WTC11 (cell line): ENCODE data around the gene SHISAL1. TPM values are rescaled to one million over a fixed set of nuclear protein-coding genes. Genes with fewer than 3 reads are reported as not detected.

Source experiments
- ATAC-seq: fragments of 200-7000 bp; cut with Tn5 transposase; 2 replicates; pipeline ENCODE4 v1.10.0; 2021; ENCODE audit warnings: mild to moderate bottlenecking, moderate library complexity
- CTCF ChIA-PET: fragments of 300-600 bp; sonication (Branson Sonifier 250); formaldehyde crosslinking; loops from one replicate; lab custom pipeline; 2021; ENCODE audit warnings: antibody characterized with exemption; lab: Charles Lee
- POLR2A ChIA-PET: fragments of 350-600 bp; sonication (Branson Sonifier 250); formaldehyde crosslinking; loops from one replicate; lab custom pipeline; 2021; ENCODE audit warnings: antibody characterized with exemption; lab: Charles Lee
- DNase-seq: peaks from one replicate; pipeline ENCODE4 v3.0.0; 2021; ENCODE audit warnings: low spot score
- H3K27ac Mint-ChIP-seq: 2 replicates; pipeline ENCODE4 v1.8.0; 2021; ENCODE audit warnings: mixed read lengths
- H3K27me3 Mint-ChIP-seq: 2 replicates; pipeline ENCODE4 v1.8.0; 2021; ENCODE audit warnings: low read depth, mild to moderate bottlenecking, moderate library complexity, mixed read lengths
- H3K36me3 Mint-ChIP-seq: 2 replicates; pipeline ENCODE4 v1.8.0; 2021; ENCODE audit warnings: mixed read lengths
- H3K4me1 Mint-ChIP-seq: 2 replicates; pipeline ENCODE4 v1.8.0; 2022; ENCODE audit warnings: mixed read lengths
- H3K4me3 Mint-ChIP-seq: 2 replicates; pipeline ENCODE4 v1.8.0; 2021; ENCODE audit warnings: mild to moderate bottlenecking, moderate library complexity, mixed read lengths
- H3K9me3 Mint-ChIP-seq: 2 replicates; pipeline ENCODE4 v1.8.0; 2021; ENCODE audit warnings: mixed read lengths
- ATF1 ChIP-seq: sonication (generic); formaldehyde crosslinking; IDR thresholded peaks from 2 replicates; pipeline ENCODE4 v1.8.1; 2023; ENCODE audit warnings: mild to moderate bottlenecking, moderate library complexity, missing genetic modification reagents
- EMX1 ChIP-seq: fragments of 250-450 bp; sonication (Bioruptor Pico); IDR thresholded peaks from 2 replicates; pipeline ENCODE4 v1.8.0; 2021; ENCODE audit warnings: mild to moderate bottlenecking
- FOXP1 ChIP-seq: sonication (generic); formaldehyde crosslinking; IDR thresholded peaks from 2 replicates; pipeline ENCODE4 v1.8.0; 2022; ENCODE audit warnings: missing genetic modification reagents, mild to moderate bottlenecking, moderate library complexity, borderline replicate concordance
- FOXP4 ChIP-seq: sonication (generic); formaldehyde crosslinking; IDR thresholded peaks from 2 replicates; pipeline ENCODE4 v1.8.0; 2022; ENCODE audit warnings: mild to moderate bottlenecking, missing genetic modification reagents
- HMGA2 ChIP-seq: fragments of 250-450 bp; sonication (Bioruptor Pico); IDR thresholded peaks from 2 replicates; pipeline ENCODE4 v1.4.0; 2021; ENCODE audit warnings: mild to moderate bottlenecking, moderate library complexity
- JUN ChIP-seq: sonication (generic); formaldehyde crosslinking; IDR thresholded peaks from 2 replicates; pipeline ENCODE4 v1.8.0; 2023; ENCODE audit warnings: mild to moderate bottlenecking, missing genetic modification reagents
- STAT6 ChIP-seq: sonication (generic); formaldehyde crosslinking; conservative IDR thresholded peaks from 2 replicates; pipeline ENCODE4 v1.8.1; 2023; ENCODE audit warnings: mild to moderate bottlenecking, low read depth, missing genetic modification reagents, moderate library complexity
- TP53 ChIP-seq: sonication (generic); formaldehyde crosslinking; IDR thresholded peaks from 2 replicates; pipeline ENCODE4 v1.8.1; 2023; ENCODE audit warnings: mild to moderate bottlenecking, missing genetic modification reagents
- USF2 ChIP-seq: sonication (generic); formaldehyde crosslinking; IDR thresholded peaks from 2 replicates; pipeline ENCODE4 v1.8.1; 2023; ENCODE audit warnings: mild to moderate bottlenecking, missing genetic modification reagents, moderate library complexity
- ZBTB43 ChIP-seq: sonication (generic); formaldehyde crosslinking; IDR thresholded peaks from 2 replicates; pipeline ENCODE4 v1.8.1; 2023; ENCODE audit warnings: mild to moderate bottlenecking, missing genetic modification reagents
- ZNF121 ChIP-seq: sonication (generic); formaldehyde crosslinking; IDR thresholded peaks from 2 replicates; pipeline ENCODE4 v1.8.0; 2023; ENCODE audit warnings: missing genetic modification reagents
- ZNF263 ChIP-seq: sonication (generic); formaldehyde crosslinking; IDR thresholded peaks from 2 replicates; pipeline ENCODE4 v1.8.1; 2022; ENCODE audit warnings: low read depth, mild to moderate bottlenecking, moderate library complexity, missing genetic modification reagents
- ZNF416 ChIP-seq: fragments of 250-450 bp; sonication (Bioruptor Pico); IDR thresholded peaks from 2 replicates; pipeline ENCODE4 v1.9.0; 2021; ENCODE audit warnings: mild to moderate bottlenecking, inconsistent platforms
- total RNA-seq: library from RNA; stranded (reverse); gene quantifications from 3 replicates; pipeline ENCODE4 v1.2.3, GENCODE V29; 2021
- TF ChIP-seq, protein P1 (sequence below): sonication (generic); formaldehyde crosslinking; conservative IDR thresholded peaks from 2 replicates; pipeline ENCODE4 v1.8.1; 2022; ENCODE audit warnings: mild to moderate bottlenecking, missing genetic modification reagents
- TF ChIP-seq, protein P2 (sequence below): sonication (generic); formaldehyde crosslinking; IDR thresholded peaks from 2 replicates; pipeline ENCODE4 v1.8.1; 2023; ENCODE audit warnings: mild to moderate bottlenecking, moderate library complexity, missing genetic modification reagents
- TF ChIP-seq, protein P3 (sequence below): sonication (generic); formaldehyde crosslinking; IDR thresholded peaks from 2 replicates; pipeline ENCODE4 v1.8.0; 2023; ENCODE audit warnings: missing genetic modification reagents, mild to moderate bottlenecking, borderline replicate concordance
- TF ChIP-seq, protein P4 (sequence below): sonication (generic); formaldehyde crosslinking; IDR thresholded peaks from 2 replicates; pipeline ENCODE4 v1.8.1; 2023; ENCODE audit warnings: mild to moderate bottlenecking, missing genetic modification reagents

SHISAL1 gene
- total RNA-seq, 1 experiment from 2014 or later, result 2.7 TPM

DNA sequence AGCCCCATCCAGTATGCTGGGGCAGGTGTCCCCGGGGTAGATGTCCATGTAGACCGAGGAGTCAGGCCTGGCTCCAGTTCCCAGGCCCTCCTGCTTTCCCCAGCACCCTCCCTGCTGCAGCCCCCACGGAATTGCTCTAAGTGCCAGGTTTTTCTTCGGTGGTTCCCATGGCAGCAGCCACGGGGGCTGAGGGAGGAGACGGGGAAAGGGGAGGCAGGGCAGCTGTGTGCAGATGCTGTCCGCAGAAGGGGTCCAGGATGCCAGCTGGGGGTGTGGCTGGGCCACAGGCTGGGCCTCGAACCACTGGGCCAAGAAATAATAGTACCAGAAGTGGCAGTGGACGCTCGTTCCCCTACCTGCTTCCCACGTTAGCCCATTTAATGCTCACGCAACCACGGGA lies 25.0 kb downstream of the SHISAL1 start:
- no peaks in the 10 kb centered on the region for H3K36me3 Mint-ChIP-seq
- no peak for DNase-seq
- no peaks in the 10 kb centered on the region for H3K9me3 Mint-ChIP-seq
- POLR2A ChIA-PET, result interaction anchor here (0.5 kb wide), 1 partner anchor 107 kb away, joined by 3 read pairs; the partner anchor contains the start of gene PARVG
- CTCF ChIA-PET, result interaction anchor here (0.7 to 1.7 kb wide), 9 partner anchors 11 to 294 kb away, joined by 3 to 7 read pairs (median 3); partner anchors contain the start of gene PARVG
- no peaks in the 10 kb centered on the region for H3K27me3 Mint-ChIP-seq
- H3K4me3 Mint-ChIP-seq, result no peak overlapping the region
- no peak overlapping the region for H3K27ac Mint-ChIP-seq
- no peak for ATAC-seq
- peaks cover 39% of the 10 kb centered on the region for H3K4me1 Mint-ChIP-seq
- no peak for TF ChIP-seq ZNF263 (CRISPR knock-in tag)
- TF ChIP-seq, protein P1, sequence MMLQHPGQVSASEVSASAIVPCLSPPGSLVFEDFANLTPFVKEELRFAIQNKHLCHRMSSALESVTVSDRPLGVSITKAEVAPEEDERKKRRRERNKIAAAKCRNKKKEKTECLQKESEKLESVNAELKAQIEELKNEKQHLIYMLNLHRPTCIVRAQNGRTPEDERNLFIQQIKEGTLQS, result no peak
- no peak for TF ChIP-seq FOXP4 (CRISPR knock-in tag)
- TF ChIP-seq HMGA2 (CRISPR knock-in tag), result no peak
- TF ChIP-seq TP53 (CRISPR knock-in tag), result no peak
- TF ChIP-seq FOXP1 (CRISPR knock-in tag), result no peak
- TF ChIP-seq, protein P2, sequence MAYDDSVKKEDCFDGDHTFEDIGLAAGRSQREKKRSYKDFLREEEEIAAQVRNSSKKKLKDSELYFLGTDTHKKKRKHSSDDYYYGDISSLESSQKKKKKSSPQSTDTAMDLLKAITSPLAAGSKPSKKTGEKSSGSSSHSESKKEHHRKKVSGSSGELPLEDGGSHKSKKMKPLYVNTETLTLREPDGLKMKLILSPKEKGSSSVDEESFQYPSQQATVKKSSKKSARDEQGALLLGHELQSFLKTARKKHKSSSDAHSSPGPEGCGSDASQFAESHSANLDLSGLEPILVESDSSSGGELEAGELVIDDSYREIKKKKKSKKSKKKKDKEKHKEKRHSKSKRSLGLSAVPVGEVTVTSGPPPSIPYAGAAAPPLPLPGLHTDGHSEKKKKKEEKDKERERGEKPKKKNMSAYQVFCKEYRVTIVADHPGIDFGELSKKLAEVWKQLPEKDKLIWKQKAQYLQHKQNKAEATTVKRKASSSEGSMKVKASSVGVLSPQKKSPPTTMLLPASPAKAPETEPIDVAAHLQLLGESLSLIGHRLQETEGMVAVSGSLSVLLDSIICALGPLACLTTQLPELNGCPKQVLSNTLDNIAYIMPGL (CRISPR knock-in tag), result no peak
- no peak for TF ChIP-seq ZNF416 (CRISPR knock-in tag)
- TF ChIP-seq, all 79 proteins: peak for 0

GRCh38 chr22:44287121-44287693 lies 25.5 kb downstream of the SHISAL1 start:
- peaks cover 33% of the 10 kb centered on the region for H3K4me1 Mint-ChIP-seq
- H3K27ac Mint-ChIP-seq, result no peak overlapping the region
- no peaks in the 10 kb centered on the region for H3K9me3 Mint-ChIP-seq
- H3K4me3 Mint-ChIP-seq, result no peak overlapping the region
- H3K36me3 Mint-ChIP-seq, result no peaks in the 10 kb centered on the region
- no peak for DNase-seq
- ChIA-PET CTCF (interaction anchor here (0.7 to 1.4 kb wide), 5 partner anchors 11 to 294 kb away, joined by 3 to 6 read pairs (median 3); no protein-coding TSS in a partner anchor), POLR2A (interaction anchor here (0.5 kb wide), 1 partner anchor 107 kb away, joined by 3 read pairs; the partner anchor contains the start of gene PARVG)
- no peaks in the 10 kb centered on the region for H3K27me3 Mint-ChIP-seq
- ATAC-seq, result no peak
- TF ChIP-seq EMX1 (CRISPR knock-in tag), result no peak
- TF ChIP-seq USF2, result no peak
- TF ChIP-seq, protein P3, sequence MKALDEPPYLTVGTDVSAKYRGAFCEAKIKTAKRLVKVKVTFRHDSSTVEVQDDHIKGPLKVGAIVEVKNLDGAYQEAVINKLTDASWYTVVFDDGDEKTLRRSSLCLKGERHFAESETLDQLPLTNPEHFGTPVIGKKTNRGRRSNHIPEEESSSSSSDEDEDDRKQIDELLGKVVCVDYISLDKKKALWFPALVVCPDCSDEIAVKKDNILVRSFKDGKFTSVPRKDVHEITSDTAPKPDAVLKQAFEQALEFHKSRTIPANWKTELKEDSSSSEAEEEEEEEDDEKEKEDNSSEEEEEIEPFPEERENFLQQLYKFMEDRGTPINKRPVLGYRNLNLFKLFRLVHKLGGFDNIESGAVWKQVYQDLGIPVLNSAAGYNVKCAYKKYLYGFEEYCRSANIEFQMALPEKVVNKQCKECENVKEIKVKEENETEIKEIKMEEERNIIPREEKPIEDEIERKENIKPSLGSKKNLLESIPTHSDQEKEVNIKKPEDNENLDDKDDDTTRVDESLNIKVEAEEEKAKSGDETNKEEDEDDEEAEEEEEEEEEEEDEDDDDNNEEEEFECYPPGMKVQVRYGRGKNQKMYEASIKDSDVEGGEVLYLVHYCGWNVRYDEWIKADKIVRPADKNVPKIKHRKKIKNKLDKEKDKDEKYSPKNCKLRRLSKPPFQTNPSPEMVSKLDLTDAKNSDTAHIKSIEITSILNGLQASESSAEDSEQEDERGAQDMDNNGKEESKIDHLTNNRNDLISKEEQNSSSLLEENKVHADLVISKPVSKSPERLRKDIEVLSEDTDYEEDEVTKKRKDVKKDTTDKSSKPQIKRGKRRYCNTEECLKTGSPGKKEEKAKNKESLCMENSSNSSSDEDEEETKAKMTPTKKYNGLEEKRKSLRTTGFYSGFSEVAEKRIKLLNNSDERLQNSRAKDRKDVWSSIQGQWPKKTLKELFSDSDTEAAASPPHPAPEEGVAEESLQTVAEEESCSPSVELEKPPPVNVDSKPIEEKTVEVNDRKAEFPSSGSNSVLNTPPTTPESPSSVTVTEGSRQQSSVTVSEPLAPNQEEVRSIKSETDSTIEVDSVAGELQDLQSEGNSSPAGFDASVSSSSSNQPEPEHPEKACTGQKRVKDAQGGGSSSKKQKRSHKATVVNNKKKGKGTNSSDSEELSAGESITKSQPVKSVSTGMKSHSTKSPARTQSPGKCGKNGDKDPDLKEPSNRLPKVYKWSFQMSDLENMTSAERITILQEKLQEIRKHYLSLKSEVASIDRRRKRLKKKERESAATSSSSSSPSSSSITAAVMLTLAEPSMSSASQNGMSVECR (CRISPR knock-in tag), result no peak
- TF ChIP-seq JUN (CRISPR knock-in tag), result no peak
- no peak for TF ChIP-seq ATF1 (CRISPR knock-in tag)
- TF ChIP-seq ZBTB43 (CRISPR knock-in tag), result no peak
- TF ChIP-seq, protein P4, sequence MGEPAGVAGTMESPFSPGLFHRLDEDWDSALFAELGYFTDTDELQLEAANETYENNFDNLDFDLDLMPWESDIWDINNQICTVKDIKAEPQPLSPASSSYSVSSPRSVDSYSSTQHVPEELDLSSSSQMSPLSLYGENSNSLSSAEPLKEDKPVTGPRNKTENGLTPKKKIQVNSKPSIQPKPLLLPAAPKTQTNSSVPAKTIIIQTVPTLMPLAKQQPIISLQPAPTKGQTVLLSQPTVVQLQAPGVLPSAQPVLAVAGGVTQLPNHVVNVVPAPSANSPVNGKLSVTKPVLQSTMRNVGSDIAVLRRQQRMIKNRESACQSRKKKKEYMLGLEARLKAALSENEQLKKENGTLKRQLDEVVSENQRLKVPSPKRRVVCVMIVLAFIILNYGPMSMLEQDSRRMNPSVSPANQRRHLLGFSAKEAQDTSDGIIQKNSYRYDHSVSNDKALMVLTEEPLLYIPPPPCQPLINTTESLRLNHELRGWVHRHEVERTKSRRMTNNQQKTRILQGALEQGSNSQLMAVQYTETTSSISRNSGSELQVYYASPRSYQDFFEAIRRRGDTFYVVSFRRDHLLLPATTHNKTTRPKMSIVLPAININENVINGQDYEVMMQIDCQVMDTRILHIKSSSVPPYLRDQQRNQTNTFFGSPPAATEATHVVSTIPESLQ (CRISPR knock-in tag), result no peak
- TF ChIP-seq, protein P1, result no peak
- no peak for TF ChIP-seq ZNF121 (CRISPR knock-in tag)
- TF ChIP-seq STAT6, result no peak
